Smooth muscle cell (in vitro differentiated cells): ENCODE measurements around the gene ASB18. TPM values are rescaled to one million over a fixed set of nuclear protein-coding genes. Genes with fewer than 3 reads are reported as not detected.

ENCODE experiments used
- DNase-seq: peaks from one replicate; lab custom pipeline; 2025; ENCODE audit not compliant: unreplicated experiment; lab: John Stamatoyannopoulos, UW
- H2AFZ ChIP-seq: fragments of 200-600 bp; sonication (generic); 2 replicates; pipeline ENCODE4 v1.6.0; 2016; ENCODE audit warnings: antibody characterized with exemption, low read depth, mild to moderate bottlenecking
- H3F3A ChIP-seq: fragments of 200-600 bp; sonication (generic); 2 replicates; pipeline ENCODE4 v1.6.0; 2017; ENCODE audit warnings: antibody characterized with exemption, low read depth
- H3K27ac ChIP-seq: fragments of 200-600 bp; sonication (generic); 2 replicates; pipeline ENCODE4 v1.5.1; 2016; ENCODE audit warnings: low read depth, mild to moderate bottlenecking
- H3K27me3 ChIP-seq: fragments of 200-600 bp; sonication (generic); 2 replicates; pipeline ENCODE4 v1.6.1; 2016; ENCODE audit warnings: low read depth, mild to moderate bottlenecking
- H3K36me3 ChIP-seq: fragments of 200-600 bp; sonication (generic); 2 replicates; pipeline ENCODE4 v1.5.1; 2016; ENCODE audit warnings: low read depth
- H3K4me1 ChIP-seq: fragments of 200-600 bp; sonication (generic); 2 replicates; pipeline ENCODE4 v1.5.1; 2016; ENCODE audit warnings: low read depth
- H3K4me2 ChIP-seq: fragments of 200-600 bp; sonication (generic); 2 replicates; pipeline ENCODE4 v1.6.0; 2016; ENCODE audit warnings: mild to moderate bottlenecking
- H3K4me3 ChIP-seq: fragments of 200-600 bp; sonication (generic); 2 replicates; pipeline ENCODE4 v1.5.1; 2016; ENCODE audit warnings: mild to moderate bottlenecking
- H3K79me2 ChIP-seq: fragments of 200-600 bp; sonication (generic); 2 replicates; pipeline ENCODE4 v1.6.0; 2016; ENCODE audit warnings: low read depth, mild to moderate bottlenecking
- H3K9ac ChIP-seq: fragments of 200-600 bp; sonication (generic); 2 replicates; pipeline ENCODE4 v1.6.0; 2016; ENCODE audit warnings: low read depth
- H3K9me3 ChIP-seq: fragments of 200-600 bp; sonication (generic); replicated peaks from 2 replicates; pipeline ENCODE4 v1.5.1; 2016; ENCODE audit warnings: low read depth
- H4K20me1 ChIP-seq: fragments of 200-600 bp; sonication (generic); 2 replicates; pipeline ENCODE4 v1.6.0; 2016; ENCODE audit warnings: low read depth
- WGBS: methylation state at CpG from one replicate; pipeline ENCODE4 v1.1.7; 2016; ENCODE audit warnings: low lambda C conversion rate; 5-methylcytosine and 5-hydroxymethylcytosine counted together
- polyA plus RNA-seq: library from polyadenylated mRNA; unstranded; fragments of >200 nt; fragmentation: Nextera tagmentation; extraction: Ambion mirVana; gene quantifications from 2 replicates; pipeline ENCODE4 v1.2.1, GENCODE V29; 2016
- total RNA-seq: library from RNA; depleted of rRNA; stranded (reverse); fragments of >200 nt; gene quantifications from 2 replicates; pipeline ENCODE4 v1.2.3, GENCODE V29; 2014
- TF ChIP-seq, protein P1 (sequence below): fragments of 200-600 bp; sonication (generic); IDR thresholded peaks from 2 replicates; pipeline ENCODE4 v1.5.1; 2017; ENCODE audit warnings: borderline replicate concordance, mild to moderate bottlenecking, antibody characterized with exemption; ENCODE audit not compliant: insufficient read depth, poor library complexity, severe bottlenecking

ASB18 gene
- total and polyA plus RNA-seq, 2 experiments from 2014 or later: 0.05 TPM; not detected in 1

GRCh38 chr2:236229186-236229585 is 35.0 kb downstream of the ASB18 start:
- Histone ChIP-seq H3K27me3 (peaks cover 4% of the 10 kb centered on the region), H3K9me3 (peaks cover 21% of the 10 kb centered on the region), H2AFZ (no peak overlapping the region), H3K9ac (no peak overlapping the region), H3K79me2 (no peaks in the 10 kb centered on the region), H3K27ac (no peak overlapping the region), H3F3A (no peaks in the 10 kb centered on the region), H3K4me2 (no peak overlapping the region), H3K4me1 (no peaks in the 10 kb centered on the region), H3K36me3 (no peaks in the 10 kb centered on the region), H4K20me1 (no peaks in the 10 kb centered on the region), H3K4me3 (no peak overlapping the region)
- no peak for DNase-seq
- TF ChIP-seq, protein P1, sequence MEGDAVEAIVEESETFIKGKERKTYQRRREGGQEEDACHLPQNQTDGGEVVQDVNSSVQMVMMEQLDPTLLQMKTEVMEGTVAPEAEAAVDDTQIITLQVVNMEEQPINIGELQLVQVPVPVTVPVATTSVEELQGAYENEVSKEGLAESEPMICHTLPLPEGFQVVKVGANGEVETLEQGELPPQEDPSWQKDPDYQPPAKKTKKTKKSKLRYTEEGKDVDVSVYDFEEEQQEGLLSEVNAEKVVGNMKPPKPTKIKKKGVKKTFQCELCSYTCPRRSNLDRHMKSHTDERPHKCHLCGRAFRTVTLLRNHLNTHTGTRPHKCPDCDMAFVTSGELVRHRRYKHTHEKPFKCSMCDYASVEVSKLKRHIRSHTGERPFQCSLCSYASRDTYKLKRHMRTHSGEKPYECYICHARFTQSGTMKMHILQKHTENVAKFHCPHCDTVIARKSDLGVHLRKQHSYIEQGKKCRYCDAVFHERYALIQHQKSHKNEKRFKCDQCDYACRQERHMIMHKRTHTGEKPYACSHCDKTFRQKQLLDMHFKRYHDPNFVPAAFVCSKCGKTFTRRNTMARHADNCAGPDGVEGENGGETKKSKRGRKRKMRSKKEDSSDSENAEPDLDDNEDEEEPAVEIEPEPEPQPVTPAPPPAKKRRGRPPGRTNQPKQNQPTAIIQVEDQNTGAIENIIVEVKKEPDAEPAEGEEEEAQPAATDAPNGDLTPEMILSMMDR: no peak

- no peak overlapping the region for H3K4me2 ChIP-seq
- H3K4me3 ChIP-seq: no peak overlapping the region
- no peak overlapping the region for H2AFZ ChIP-seq
- TF ChIP-seq, protein P1: no peak
- no peaks in the 10 kb centered on the region for H3K36me3 ChIP-seq
- 72% methylated on average over 2 of the region's 2 CpGs for WGBS
- no peak overlapping the region for H3K27ac ChIP-seq
- H3K4me1 ChIP-seq: no peaks in the 10 kb centered on the region
- peaks cover 7% of the 10 kb centered on the region for H3K9me3 ChIP-seq
- no peaks in the 10 kb centered on the region for H3K79me2 ChIP-seq
- H4K20me1 ChIP-seq: no peaks in the 10 kb centered on the region
- no peaks in the 10 kb centered on the region for H3F3A ChIP-seq
- H3K9ac ChIP-seq: no peak overlapping the region
- H3K27me3 ChIP-seq: no peaks in the 10 kb centered on the region
- no peak for DNase-seq
Measured at GRCh38 chr2:236223675-236224074, 40.5 kb downstream of the ASB18 start.

GRCh38 chr2:236221798-236222197 is 42.4 kb downstream of the ASB18 start:
- 90% methylated on average over 8 of the region's 8 CpGs for WGBS
- H3F3A ChIP-seq: no peaks in the 10 kb centered on the region
- TF ChIP-seq, protein P1: no peak

GRCh38 chr2:236219411-236219810 is 44.8 kb downstream of the ASB18 start:
- Histone ChIP-seq H4K20me1 (no peaks in the 10 kb centered on the region), H3K4me2 (no peak overlapping the region), H3K4me1 (no peaks in the 10 kb centered on the region), H3K27me3 (no peaks in the 10 kb centered on the region), H3K9me3 (no peaks in the 10 kb centered on the region), H3K4me3 (no peak overlapping the region), H3K79me2 (no peaks in the 10 kb centered on the region), H3K9ac (no peak overlapping the region), H3F3A (no peaks in the 10 kb centered on the region), H2AFZ (no peak overlapping the region), H3K27ac (no peak overlapping the region), H3K36me3 (no peaks in the 10 kb centered on the region)
- 70% methylated on average over 3 of the region's 3 CpGs for WGBS
- TF ChIP-seq, protein P1: no peak
- DNase-seq: no peak

More at GRCh38 chr2:236221798-236222197, 42.4 kb downstream of the ASB18 start:
- no peak overlapping the region for H2AFZ ChIP-seq
- H3K36me3 ChIP-seq: no peaks in the 10 kb centered on the region
- no peaks in the 10 kb centered on the region for H3K4me1 ChIP-seq
- H3K27me3 ChIP-seq: no peaks in the 10 kb centered on the region
- no peak overlapping the region for H3K4me2 ChIP-seq
- no peaks in the 10 kb centered on the region for H4K20me1 ChIP-seq
- H3K9me3 ChIP-seq: no peaks in the 10 kb centered on the region
- H3K79me2 ChIP-seq: no peaks in the 10 kb centered on the region
- DNase-seq: no peak
- H3K9ac ChIP-seq: no peak overlapping the region
- no peak overlapping the region for H3K27ac ChIP-seq
- H3K4me3 ChIP-seq: no peak overlapping the region
